Activated T-cell treated with anti-CD3 and anti-CD28 coated beads for 48 hours (primary cell): Measurements from ENCODE around the gene SEMA3D.
"Not testable (repeated sequence)": the region's sequence is repeated elsewhere in the genome, so short reads cannot be mapped to it uniquely, and the experiment has no call there.

Source experiments
- DNase-seq: peaks from one replicate; pipeline ENCODE4 v3.0.0-alpha.2; 2020; ENCODE audit warnings: low read depth

SEMA3D gene

GRCh38 chr7:85030893-85031292 is 156.0 kb downstream of the SEMA3D start:
- no peak for DNase-seq

- no peak for DNase-seq
Measured at GRCh38 chr7:85025312-85025756, 161.5 kb downstream of the SEMA3D start.

- DNase-seq = no peak
Measured at GRCh38 chr7:85023916-85024315, 162.9 kb downstream of the SEMA3D start.

- no peak for DNase-seq
Measured at GRCh38 chr7:85023066-85023712, 163.7 kb downstream of the SEMA3D start.

GRCh38 chr7:85022064-85022697 is 164.7 kb downstream of the SEMA3D start:
- no peak for DNase-seq

- DNase-seq = no peak
Measured at GRCh38 chr7:85021101-85021704, 165.7 kb downstream of the SEMA3D start.

- no peak for DNase-seq
Measured at GRCh38 chr7:85019778-85020177, 167.1 kb downstream of the SEMA3D start.

- DNase-seq = no peak
Measured at GRCh38 chr7:85019176-85019575, 167.7 kb downstream of the SEMA3D start.

- DNase-seq = no peak
Measured at GRCh38 chr7:85018498-85018897, 168.4 kb downstream of the SEMA3D start.

GRCh38 chr7:85016286-85016685 is 170.6 kb downstream of the SEMA3D start:
- no peak for DNase-seq

- no peak for DNase-seq
Measured at GRCh38 chr7:85014936-85015660, 171.8 kb downstream of the SEMA3D start.

- no peak for DNase-seq
Measured at GRCh38 chr7:85011127-85011526, 175.7 kb downstream of the SEMA3D start.

- DNase-seq = no peak
Measured at GRCh38 chr7:85010306-85010705, 176.6 kb downstream of the SEMA3D start.

- no peak for DNase-seq
Measured at GRCh38 chr7:85006754-85007153, 180.1 kb downstream of the SEMA3D start.

GRCh38 chr7:85004402-85004801 is 182.5 kb downstream of the SEMA3D start:
- DNase-seq = no peak

GRCh38 chr7:85001495-85002345 is 185.1 kb downstream of the SEMA3D start:
- no peak for DNase-seq

GRCh38 chr7:85000735-85001350 is 186.0 kb downstream of the SEMA3D start:
- no peak for DNase-seq

GRCh38 chr7:84999450-84999849 is 187.4 kb downstream of the SEMA3D start:
- DNase-seq = no peak

- DNase-seq = no peak
Measured at GRCh38 chr7:84998665-84999064, 188.2 kb downstream of the SEMA3D start.

- no peak for DNase-seq
Measured at GRCh38 chr7:84997626-84998025, 189.2 kb downstream of the SEMA3D start.

GRCh38 chr7:84992954-84993353 is 193.9 kb downstream of the SEMA3D start:
- DNase-seq = not testable (repeated sequence)
